ENCODE results near the gene KCNJ1. TPM values are rescaled to one million over a fixed set of nuclear protein-coding genes. Genes with fewer than 3 reads are reported as not detected.

Gene KCNJ1
- total and polyA plus RNA-seq, 3 experiments from 2014 or later, result not detected

GRCh38 chr11:128860571-128861361 lies 6.3 kb downstream of the KCNJ1 start:
- H3K4me1 Mint-ChIP-seq, result peaks cover 3 to 9% (median 8%) of the 10 kb centered on the region in 3 donors
- H3K4me3 ChIP-seq (ENCODE audit: low read length), result no peak overlapping the region
- POLR2A ChIA-PET, result interaction anchor here (0.5 kb wide), 1 partner anchor 816 kb away, joined by 3 read pairs; no protein-coding TSS in a partner anchor
- peak overlapping the region in 1 of 8 donors; percentile 71 for H3K27ac Mint-ChIP-seq
- CTCF ChIA-PET, result interaction anchor here (1.0 to 6.6 kb wide), 6 partner anchors 9 to 689 kb away, joined by 4 to 26 read pairs (median 14); no protein-coding TSS in a partner anchor
- H3K4me1 ChIP-seq (ENCODE audit: insufficient read depth, low read length), result no peaks in the 10 kb centered on the region
- H3K27ac ChIP-seq (ENCODE audit: low read depth, low read length), result no peak overlapping the region
- H3K27me3 ChIP-seq (ENCODE audit: insufficient read depth, low read length, poor library complexity, severe bottlenecking), result no peaks in the 10 kb centered on the region
- no peak for DNase-seq
- no peak overlapping the region for H3K4me3 Mint-ChIP-seq
- H3K9me3 Mint-ChIP-seq, result no peaks in the 10 kb centered on the region
- no peaks in the 10 kb centered on the region for H3K36me3 Mint-ChIP-seq
- H3K9me3 ChIP-seq (ENCODE audit: low read length), result no peaks in the 10 kb centered on the region
- H3K36me3 ChIP-seq (ENCODE audit: insufficient read depth, low read length), result no peaks in the 10 kb centered on the region
- H3K27me3 Mint-ChIP-seq, result peaks cover 4 to 7% of the 10 kb centered on the region in 2 donors

- peaks cover 4 to 7% of the 10 kb centered on the region in 2 donors for H3K27me3 Mint-ChIP-seq
- H3K27ac Mint-ChIP-seq, result peak overlapping the region in 1 of 8 donors; percentile 17
- no peak overlapping the region for H3K27ac ChIP-seq (ENCODE audit: low read depth, low read length)
- peaks cover 3 to 9% (median 8%) of the 10 kb centered on the region in 3 donors for H3K4me1 Mint-ChIP-seq
- peak; percentile 55 to 82 (median 66) for DNase-seq
- ChIA-PET POLR2A (no interaction called here), CTCF (interaction anchor here (1.0 to 6.6 kb wide), 10 partner anchors 8 to 702 kb away, joined by 3 to 30 read pairs (median 8); no protein-coding TSS in a partner anchor)
- H3K4me1 ChIP-seq (ENCODE audit: insufficient read depth, low read length), result no peaks in the 10 kb centered on the region
- no peaks in the 10 kb centered on the region for H3K9me3 Mint-ChIP-seq
- H3K36me3 Mint-ChIP-seq, result no peaks in the 10 kb centered on the region
- H3K9me3 ChIP-seq (ENCODE audit: low read length), result no peaks in the 10 kb centered on the region
- H3K4me3 Mint-ChIP-seq, result peak overlapping the region in 1 of 7 donors; percentile 33
- no peaks in the 10 kb centered on the region for H3K27me3 ChIP-seq (ENCODE audit: insufficient read depth, low read length, poor library complexity, severe bottlenecking)
- H3K4me3 ChIP-seq (ENCODE audit: low read length), result no peak overlapping the region
- H3K36me3 ChIP-seq (ENCODE audit: insufficient read depth, low read length), result no peaks in the 10 kb centered on the region
Observed at GRCh38 chr11:128859563-128860441, 7.3 kb downstream of the KCNJ1 start.

- Histone ChIP-seq H3K36me3 (ENCODE audit: insufficient read depth, low read length) (no peaks in the 10 kb centered on the region), H3K4me3 (ENCODE audit: low read length) (no peak overlapping the region), H3K27me3 (ENCODE audit: insufficient read depth, low read length, poor library complexity, severe bottlenecking) (no peaks in the 10 kb centered on the region), H3K27ac (ENCODE audit: low read depth, low read length) (no peak overlapping the region), H3K4me1 (ENCODE audit: insufficient read depth, low read length) (no peaks in the 10 kb centered on the region), H3K9me3 (ENCODE audit: low read length) (no peaks in the 10 kb centered on the region)
- no peaks in the 10 kb centered on the region for H3K9me3 Mint-ChIP-seq
- H3K27ac Mint-ChIP-seq, result no peak overlapping the region
- peaks cover 4 to 10% of the 10 kb centered on the region in 2 donors for H3K27me3 Mint-ChIP-seq
- H3K4me3 Mint-ChIP-seq, result no peak overlapping the region
- H3K4me1 Mint-ChIP-seq, result peaks cover 3 to 9% (median 8%) of the 10 kb centered on the region in 3 donors
- H3K36me3 Mint-ChIP-seq, result peaks cover 0 to 3% (median 0%) of the 10 kb centered on the region in 3 donors
- CTCF ChIA-PET, result interaction anchor here (0.7 to 6.6 kb wide), 7 partner anchors 8 to 818 kb away, joined by 3 to 30 read pairs (median 6); no protein-coding TSS in a partner anchor
- POLR2A ChIA-PET, result interaction anchor here (0.6 kb wide), 1 partner anchor 387 kb away, joined by 3 read pairs; no protein-coding TSS in a partner anchor
- no peak for DNase-seq
Observed at GRCh38 chr11:128857341-128857740, 9.8 kb downstream of the KCNJ1 start.

- Mint-ChIP-seq H3K36me3 (peaks cover 0 to 3% (median 0%) of the 10 kb centered on the region in 3 donors), H3K27me3 (peaks cover 4 to 10% of the 10 kb centered on the region in 2 donors), H3K4me3 (peak overlapping the region in 1 of 7 donors; percentile 3), H3K27ac (no peak overlapping the region), H3K9me3 (no peaks in the 10 kb centered on the region), H3K4me1 (peaks cover 3 to 9% (median 8%) of the 10 kb centered on the region in 3 donors)
- Histone ChIP-seq H3K27me3 (ENCODE audit: insufficient read depth, low read length, poor library complexity, severe bottlenecking) (no peaks in the 10 kb centered on the region), H3K4me3 (ENCODE audit: low read length) (no peak overlapping the region), H3K9me3 (ENCODE audit: low read length) (no peaks in the 10 kb centered on the region), H3K27ac (ENCODE audit: low read depth, low read length) (no peak overlapping the region), H3K36me3 (ENCODE audit: insufficient read depth, low read length) (no peaks in the 10 kb centered on the region), H3K4me1 (ENCODE audit: insufficient read depth, low read length) (no peaks in the 10 kb centered on the region)
- ChIA-PET POLR2A (no interaction called here), CTCF (interaction anchor here (1.5 to 5.5 kb wide), 2 partner anchors 685 to 698 kb away, joined by 6 to 30 read pairs; no protein-coding TSS in a partner anchor)
- DNase-seq, result no peak
Observed at GRCh38 chr11:128856241-128856640, 10.9 kb downstream of the KCNJ1 start.

- Mint-ChIP-seq H3K9me3 (no peaks in the 10 kb centered on the region), H3K27ac (peak overlapping the region in 1 of 8 donors; percentile 76), H3K27me3 (peaks cover 0 to 5% of the 10 kb centered on the region in 2 donors), H3K36me3 (peaks cover 0 to 3% (median 0%) of the 10 kb centered on the region in 3 donors), H3K4me3 (no peak overlapping the region), H3K4me1 (peaks cover 0 to 4% (median 4%) of the 10 kb centered on the region in 3 donors)
- no peaks in the 10 kb centered on the region for H3K4me1 ChIP-seq (ENCODE audit: insufficient read depth, low read length)
- CTCF ChIA-PET, result interaction anchor here (1.2 to 5.5 kb wide), 4 partner anchors 9 to 684 kb away, joined by 3 to 30 read pairs (median 4); no protein-coding TSS in a partner anchor
- H3K4me3 ChIP-seq (ENCODE audit: low read length), result no peak overlapping the region
- H3K9me3 ChIP-seq (ENCODE audit: low read length), result no peaks in the 10 kb centered on the region
- H3K27me3 ChIP-seq (ENCODE audit: insufficient read depth, low read length, poor library complexity, severe bottlenecking), result no peaks in the 10 kb centered on the region
- no peak overlapping the region for H3K27ac ChIP-seq (ENCODE audit: low read depth, low read length)
- no peaks in the 10 kb centered on the region for H3K36me3 ChIP-seq (ENCODE audit: insufficient read depth, low read length)
- no peak for DNase-seq
- POLR2A ChIA-PET, result no interaction called here
Observed at GRCh38 chr11:128854841-128855240, 12.3 kb downstream of the KCNJ1 start.

- POLR2A ChIA-PET, result no interaction called here
Observed at GRCh38 chr11:128853559-128853958, 13.5 kb downstream of the KCNJ1 start.

GRCh38 chr11:128852327-128853023 lies 14.6 kb downstream of the KCNJ1 start:
- no peaks in the 10 kb centered on the region for H3K9me3 Mint-ChIP-seq
- peaks cover 0 to 5% of the 10 kb centered on the region in 2 donors for H3K27me3 Mint-ChIP-seq
- Histone ChIP-seq H3K27ac (ENCODE audit: low read depth, low read length) (no peak overlapping the region), H3K4me3 (ENCODE audit: low read length) (no peak overlapping the region), H3K36me3 (ENCODE audit: insufficient read depth, low read length) (no peaks in the 10 kb centered on the region), H3K9me3 (ENCODE audit: low read length) (no peaks in the 10 kb centered on the region), H3K27me3 (ENCODE audit: insufficient read depth, low read length, poor library complexity, severe bottlenecking) (no peaks in the 10 kb centered on the region), H3K4me1 (ENCODE audit: insufficient read depth, low read length) (no peaks in the 10 kb centered on the region)
- no peak overlapping the region for H3K4me3 Mint-ChIP-seq
- peaks cover 0 to 3% (median 0%) of the 10 kb centered on the region in 3 donors for H3K36me3 Mint-ChIP-seq
- H3K4me1 Mint-ChIP-seq, result peaks cover 4 to 13% (median 12%) of the 10 kb centered on the region in 3 donors
- CTCF ChIA-PET, result interaction anchor here (1.0 to 1.7 kb wide), 6 partner anchors 8 to 695 kb away, joined by 4 to 6 read pairs (median 5); no protein-coding TSS in a partner anchor
- DNase-seq, result no peak
- POLR2A ChIA-PET, result no interaction called here
- H3K27ac Mint-ChIP-seq, result no peak overlapping the region

More at GRCh38 chr11:128853559-128853958, 13.5 kb downstream of the KCNJ1 start:
- H3K27ac Mint-ChIP-seq, result peak overlapping the region in 1 of 8 donors; percentile 26
- Histone ChIP-seq H3K36me3 (ENCODE audit: insufficient read depth, low read length) (no peaks in the 10 kb centered on the region), H3K27me3 (ENCODE audit: insufficient read depth, low read length, poor library complexity, severe bottlenecking) (no peaks in the 10 kb centered on the region), H3K27ac (ENCODE audit: low read depth, low read length) (no peak overlapping the region), H3K4me1 (ENCODE audit: insufficient read depth, low read length) (no peaks in the 10 kb centered on the region), H3K4me3 (ENCODE audit: low read length) (no peak overlapping the region), H3K9me3 (ENCODE audit: low read length) (no peaks in the 10 kb centered on the region)
- H3K27me3 Mint-ChIP-seq, result peaks cover 0 to 5% of the 10 kb centered on the region in 2 donors
- DNase-seq, result no peak
- peaks cover 3 to 11% (median 10%) of the 10 kb centered on the region in 3 donors for H3K4me1 Mint-ChIP-seq
- H3K9me3 Mint-ChIP-seq, result no peaks in the 10 kb centered on the region
- peaks cover 0 to 3% (median 0%) of the 10 kb centered on the region in 3 donors for H3K36me3 Mint-ChIP-seq
- CTCF ChIA-PET, result interaction anchor here (1.2 to 1.4 kb wide), 2 partner anchors 23 to 696 kb away, joined by 5 to 6 read pairs; no protein-coding TSS in a partner anchor
- H3K4me3 Mint-ChIP-seq, result no peak overlapping the region
